ENCODE measurements around the gene CD44.

- no peak for TF ChIP-seq CTCF (IDR thresholded peaks at IDR 0.05)
- TF ChIP-seq POLR2AphosphoS5 (IDR thresholded peaks at IDR 0.05) = no peak
These were observed 34.1 kb downstream of the CD44 start for GRCh38 chr11:35173011-35173511.
